HCT116 (cell line): ENCODE measurements around the gene AIFM1. TPM values are rescaled to one million over a fixed set of nuclear protein-coding genes. Genes with fewer than 3 reads are reported as not detected.

Experiments
- ATAC-seq: fragments of 200-7000 bp; cut with Tn5 transposase; 2 replicates; pipeline ENCODE4 v1.9.1; 2020; ENCODE audit warnings: mild to moderate bottlenecking, moderate library complexity
- BruUV-seq: library from RNA; stranded (reverse); fragments of 400-500 nt; replicated peaks from 2 replicates; lab custom pipeline; 2021; lab: Mats Ljungman, UMichigan
- CTCF ChIA-PET: fragments of 300-600 bp; sonication (Branson Sonifier 250); formaldehyde crosslinking; loops from one replicate; lab custom pipeline; 2021; ENCODE audit warnings: antibody characterized with exemption; lab: Charles Lee
- POLR2A ChIA-PET: fragments of 300-600, 350-600 bp; sonication (Branson Sonifier 250); formaldehyde crosslinking; loops from one replicate; lab custom pipeline; 2021; ENCODE audit warnings: antibody characterized with exemption; lab: Charles Lee
- RAD21 ChIA-PET, 2 experiments: fragments of 300-600 bp; sonication (Branson Sonifier 250); formaldehyde crosslinking; loops; one replicate each; lab custom pipeline; 2023; ENCODE audit warnings: low total read pairs in 2 of 2; ENCODE audit not compliant: uncharacterized antibody in 2 of 2, unreplicated experiment in 2 of 2, low non-redundant PET in 1 of 2; lab: Charles Lee
- DNase-seq: peaks from one replicate; pipeline ENCODE4 v3.0.0-alpha.2; 2010; ENCODE audit warnings: low read depth, low spot score
- H2AFZ ChIP-seq: fragments of 200-600 bp; shearing (Covaris generic), sonication (generic); 2 replicates; pipeline ENCODE4 v1.6.1; 2017; ENCODE audit warnings: low read depth, mixed run types, mixed read lengths, antibody characterized with exemption, low read length; ENCODE audit not compliant: poor library complexity, severe bottlenecking
- H3K27ac ChIP-seq: 2 replicates; pipeline ENCODE4 v1.5.1; 2012; ENCODE audit warnings: low read depth, low read length
- H3K27me3 ChIP-seq: fragments of 200-600 bp; sonication (generic); 2 replicates; pipeline ENCODE4 v1.6.1; 2016; ENCODE audit warnings: mixed run types, low read length, mixed read lengths; ENCODE audit not compliant: insufficient read depth
- H3K36me3 ChIP-seq, 2 experiments: fragments of 200-500 bp in 1 of 2; fragments of 200-600 bp in 1 of 2; sonication (Bioruptor generic) in 1 of 2; sonication (generic) in 1 of 2; 2 replicates each; pipeline versions ENCODE4 v1.5.1 to v1.6.1; 2014 to 2016; ENCODE audit warnings: low read length in 2 of 2, inconsistent platforms in 1 of 2, mixed read lengths in 1 of 2, mixed run types in 1 of 2; ENCODE audit not compliant: insufficient read depth in 2 of 2, control insufficient read depth in 1 of 2
- H3K4me1 ChIP-seq, 2 experiments: fragments of 200-600 bp in 1 of 2; sonication (generic) in 1 of 2; 2 replicates each; pipeline versions ENCODE4 v1.5.1 to v1.6.1; 2012 to 2017; ENCODE audit warnings: low read length in 2 of 2, inconsistent platforms in 1 of 2, mild to moderate bottlenecking in 1 of 2, mixed read lengths in 1 of 2, mixed run types in 1 of 2, moderate library complexity in 1 of 2; ENCODE audit not compliant: insufficient read depth in 2 of 2, control insufficient read depth in 1 of 2
- H3K4me2 ChIP-seq: fragments of 200-600 bp; sonication (generic); 2 replicates; pipeline ENCODE4 v1.6.1; 2017; ENCODE audit warnings: mixed run types, low read length, mixed read lengths
- H3K4me3 ChIP-seq, 2 experiments: fragments of 200-600 bp in 1 of 2; sonication (generic) in 1 of 2; replicated peaks in 1 of 2; 2 replicates each; pipeline ENCODE4 v1.5.1; 2011 to 2016; ENCODE audit warnings: low read length in 2 of 2, control low read depth in 1 of 2, low read depth in 1 of 2, mild to moderate bottlenecking in 1 of 2, mixed read lengths in 1 of 2, mixed run types in 1 of 2
- H3K79me2 ChIP-seq: fragments of 200-600 bp; sonication (generic); 2 replicates; pipeline ENCODE4 v1.6.1; 2017; ENCODE audit warnings: mild to moderate bottlenecking, mixed run types, low read length, moderate library complexity, mixed read lengths; ENCODE audit not compliant: insufficient read depth
- H3K9ac ChIP-seq: fragments of 200-600 bp; sonication (generic); 2 replicates; pipeline ENCODE4 v1.6.1; 2016; ENCODE audit warnings: low read length, mixed read lengths
- H3K9me2 ChIP-seq: fragments of 200-600 bp; sonication (generic), shearing (Covaris generic); 2 replicates; pipeline ENCODE4 v1.6.1; 2017; ENCODE audit warnings: mixed run types, mild to moderate bottlenecking, moderate library complexity; ENCODE audit not compliant: insufficient read depth
- H3K9me3 ChIP-seq, 2 experiments: fragments of 200-500 bp in 1 of 2; fragments of 200-600 bp in 1 of 2; sonication (Bioruptor generic) in 1 of 2; sonication (generic) in 1 of 2; 2 replicates each; pipeline ENCODE4 v1.6.1; 2014 to 2017; ENCODE audit warnings: low read length in 2 of 2, mixed read lengths in 2 of 2, inconsistent platforms in 1 of 2, low read depth in 1 of 2, mild to moderate bottlenecking in 1 of 2, mixed run types in 1 of 2, moderate library complexity in 1 of 2; ENCODE audit not compliant: control insufficient read depth in 1 of 2, insufficient read depth in 1 of 2
- H4K20me1 ChIP-seq: fragments of 200-600 bp; sonication (generic), shearing (Covaris generic); 2 replicates; pipeline ENCODE4 v1.6.1; 2017; ENCODE audit warnings: mixed run types, mild to moderate bottlenecking, moderate library complexity; ENCODE audit not compliant: insufficient read depth
- EGR1 ChIP-seq: IDR thresholded peaks from 2 replicates; pipeline ENCODE4 v1.6.1; 2012; ENCODE audit warnings: low read depth
- ELF1 ChIP-seq: IDR thresholded peaks from 2 replicates; pipeline ENCODE4 v1.6.1; 2012; ENCODE audit warnings: low read depth, borderline replicate concordance
- EZH2 ChIP-seq: fragments of 200-600 bp; sonication (generic); IDR thresholded peaks from 2 replicates; pipeline ENCODE4 v1.6.1; 2017; ENCODE audit warnings: antibody characterized with exemption, mixed run types
- EZH2phosphoT487 ChIP-seq: fragments of 200-600 bp; IDR thresholded peaks from 2 replicates; pipeline ENCODE4 v1.6.1; 2018; ENCODE audit warnings: antibody characterized with exemption, borderline replicate concordance
- JUND ChIP-seq: IDR thresholded peaks from 2 replicates; pipeline ENCODE4 v1.6.1; 2012
- POLR2A ChIP-seq: IDR thresholded peaks from 2 replicates; pipeline ENCODE4 v1.7.0; 2011; ENCODE audit warnings: borderline replicate concordance; ENCODE audit not compliant: insufficient read depth, insufficient read length; ENCODE audit errors: extremely low read depth
- POLR2AphosphoS5 ChIP-seq: IDR thresholded peaks from 2 replicates; pipeline ENCODE4 v1.6.1; 2011; ENCODE audit warnings: mild to moderate bottlenecking, low read depth, low read length, moderate library complexity
- REST ChIP-seq: IDR thresholded peaks from 2 replicates; pipeline ENCODE4 v1.6.1; 2012; ENCODE audit warnings: low read depth
- SP1 ChIP-seq: IDR thresholded peaks from 2 replicates; pipeline ENCODE4 v1.6.1; 2012; ENCODE audit warnings: low read depth
- SRF ChIP-seq: IDR thresholded peaks from 2 replicates; pipeline ENCODE4 v1.6.1; 2012; ENCODE audit warnings: low read depth
- TCF7L2 ChIP-seq: IDR thresholded peaks from 2 replicates; pipeline ENCODE4 v1.7.0; 2011; ENCODE audit warnings: borderline replicate concordance, inconsistent platforms; ENCODE audit not compliant: insufficient read depth, insufficient read length; ENCODE audit errors: extremely low read depth
- YY1 ChIP-seq: IDR thresholded peaks from 2 replicates; pipeline ENCODE4 v1.6.1; 2011; ENCODE audit warnings: low read length, low read depth, moderate library complexity, mild to moderate bottlenecking; ENCODE audit not compliant: insufficient replicate concordance; ENCODE audit errors: extremely low read depth
- ZBTB33 ChIP-seq: IDR thresholded peaks from 2 replicates; pipeline ENCODE4 v1.6.1; 2011; ENCODE audit warnings: mild to moderate bottlenecking, low read length, moderate library complexity; ENCODE audit not compliant: insufficient replicate concordance; ENCODE audit errors: extremely low read depth
- ZFX ChIP-seq: fragments of 450-650 bp; IDR thresholded peaks from 2 replicates; pipeline ENCODE4 v1.6.1; 2017
- ZNF274 ChIP-seq: fragments of 200-500 bp; sonication (Bioruptor generic); IDR thresholded peaks from 2 replicates; pipeline ENCODE4 v1.6.1; 2014; ENCODE audit warnings: mild to moderate bottlenecking, low read depth, low read length, inconsistent platforms
- intact Hi-C: fragments of 100-400 bp; cut with micrococcal nuclease; formaldehyde crosslinking; loops from 2 replicates; pipeline ENCODE4 v1.10.0; 2022
- total RNA-seq: library from RNA; stranded (reverse); gene quantifications from one replicate; pipeline ENCODE4 v1.2.1, GENCODE V29; 2021; ENCODE audit not compliant: unreplicated experiment
- TF ChIP-seq, protein P1 (sequence below): IDR thresholded peaks from 2 replicates; pipeline ENCODE4 v1.6.1; 2012

Gene AIFM1
- total RNA-seq, 1 experiment from 2014 or later: 50.0 TPM

DNA sequence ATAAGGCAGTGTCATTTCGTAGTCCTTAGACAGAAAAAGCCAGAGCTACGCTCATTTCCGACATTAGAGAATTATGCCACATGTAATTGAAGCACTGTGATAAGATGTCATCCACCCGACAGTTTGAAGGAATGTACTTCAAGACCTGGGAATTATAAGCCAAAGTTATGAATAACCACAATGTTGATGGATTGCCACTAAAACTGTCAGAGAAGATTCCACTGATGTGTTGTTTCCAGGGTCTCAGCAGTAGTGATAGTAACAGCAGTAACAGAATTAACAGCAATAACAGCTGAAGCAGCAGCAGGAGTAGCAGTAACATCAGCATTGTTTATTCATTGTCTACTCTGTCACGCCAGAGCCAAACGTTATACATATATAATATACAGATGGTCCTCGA, 30.8 kb upstream of the AIFM1 start:
- RAD21 ChIA-PET: no interaction called here
- no peaks in the 10 kb centered on the region for H3K9me3 ChIP-seq
- TF ChIP-seq EZH2: no peak
- TF ChIP-seq EGR1: no peak
- no peak for TF ChIP-seq POLR2AphosphoS5
- TF ChIP-seq SRF: no peak
- TF ChIP-seq JUND: no peak
- TF ChIP-seq YY1: no peak
- TF ChIP-seq SP1: no peak
- no peak for TF ChIP-seq ELF1
- TF ChIP-seq TCF7L2: no peak
- no peak for TF ChIP-seq EZH2phosphoT487
- no peaks in the 10 kb centered on the region for H3K36me3 ChIP-seq
- CTCF ChIA-PET: no interaction called here
- no peak for DNase-seq
- no peaks in the 10 kb centered on the region for H3K79me2 ChIP-seq
- H4K20me1 ChIP-seq: no peaks in the 10 kb centered on the region
- H3K4me2 ChIP-seq: no peak overlapping the region
- H3K4me1 ChIP-seq: peaks cover 0 to 2% of the 10 kb centered on the region in 2 experiments; a peak in 1 of 4 replicates
- no peak overlapping the region for H3K9ac ChIP-seq
- ATAC-seq: no peak
- no TSS peak for BruUV-seq
- H3K27me3 ChIP-seq: no peaks in the 10 kb centered on the region
- no peaks in the 10 kb centered on the region for H3K9me2 ChIP-seq
- POLR2A ChIA-PET: no interaction called here
- no peak overlapping the region for H2AFZ ChIP-seq
- no peak overlapping the region for H3K4me3 ChIP-seq
- H3K27ac ChIP-seq: no peak overlapping the region
- intact Hi-C loops: no loop called here

- Histone ChIP-seq H3K27ac (no peak overlapping the region), H3K27me3 (no peaks in the 10 kb centered on the region), H3K4me3 (no peak overlapping the region), H3K4me2 (no peak overlapping the region), H3K9ac (no peak overlapping the region), H3K36me3 (no peaks in the 10 kb centered on the region), H3K79me2 (no peaks in the 10 kb centered on the region), H4K20me1 (no peaks in the 10 kb centered on the region), H2AFZ (no peak overlapping the region), H3K9me3 (no peaks in the 10 kb centered on the region), H3K4me1 (peaks cover 0 to 2% of the 10 kb centered on the region in 2 experiments; a peak in 1 of 4 replicates), H3K9me2 (no peaks in the 10 kb centered on the region)
- CTCF ChIA-PET: interaction anchor here (2.3 kb wide), 1 partner anchor 111 kb away, joined by 13 read pairs; no protein-coding TSS in a partner anchor
- intact Hi-C loops: no loop called here
- DNase-seq (no peak), ATAC-seq (no peak)
- POLR2A ChIA-PET: no interaction called here
- RAD21 ChIA-PET: no interaction called here
- BruUV-seq: no TSS peak
- TF ChIP-seq EZH2phosphoT487: no peak
- no peak for TF ChIP-seq ZFX
- TF ChIP-seq REST: no peak
- no peak for TF ChIP-seq YY1
- no peak for TF ChIP-seq EGR1
- TF ChIP-seq, protein P1, sequence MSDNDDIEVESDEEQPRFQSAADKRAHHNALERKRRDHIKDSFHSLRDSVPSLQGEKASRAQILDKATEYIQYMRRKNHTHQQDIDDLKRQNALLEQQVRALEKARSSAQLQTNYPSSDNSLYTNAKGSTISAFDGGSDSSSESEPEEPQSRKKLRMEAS: no peak
- TF ChIP-seq TCF7L2: no peak
- no peak for TF ChIP-seq POLR2A
- TF ChIP-seq ZBTB33: no peak
- no peak for TF ChIP-seq SP1
- TF ChIP-seq ZNF274: no peak
Observed at GRCh38 chrX:130190801-130191200, 25.2 kb upstream of the AIFM1 start.
